Activated CD8-positive, alpha-beta memory T cell treated with anti-CD3 and anti-CD28 coated beads for 4 hours (primary cell): ENCODE measurements around the gene NPL.

ENCODE experiments used
- DNase-seq, 2 donors: peaks; one replicate each; pipeline ENCODE4 v3.0.0-alpha.2; 2020; ENCODE audit warnings: low read depth in 2 of 2

Gene NPL, protein sequence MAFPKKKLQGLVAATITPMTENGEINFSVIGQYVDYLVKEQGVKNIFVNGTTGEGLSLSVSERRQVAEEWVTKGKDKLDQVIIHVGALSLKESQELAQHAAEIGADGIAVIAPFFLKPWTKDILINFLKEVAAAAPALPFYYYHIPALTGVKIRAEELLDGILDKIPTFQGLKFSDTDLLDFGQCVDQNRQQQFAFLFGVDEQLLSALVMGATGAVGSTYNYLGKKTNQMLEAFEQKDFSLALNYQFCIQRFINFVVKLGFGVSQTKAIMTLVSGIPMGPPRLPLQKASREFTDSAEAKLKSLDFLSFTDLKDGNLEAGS

GRCh38 chr1:182789138-182790076 lies at the start of gene NPL:
Gene NPL (plus strand): TSS chr1:182789773. CDS start chr1:182794372, 4,599 bp downstream.
- DNase-seq: peak; percentile 67

DNA sequence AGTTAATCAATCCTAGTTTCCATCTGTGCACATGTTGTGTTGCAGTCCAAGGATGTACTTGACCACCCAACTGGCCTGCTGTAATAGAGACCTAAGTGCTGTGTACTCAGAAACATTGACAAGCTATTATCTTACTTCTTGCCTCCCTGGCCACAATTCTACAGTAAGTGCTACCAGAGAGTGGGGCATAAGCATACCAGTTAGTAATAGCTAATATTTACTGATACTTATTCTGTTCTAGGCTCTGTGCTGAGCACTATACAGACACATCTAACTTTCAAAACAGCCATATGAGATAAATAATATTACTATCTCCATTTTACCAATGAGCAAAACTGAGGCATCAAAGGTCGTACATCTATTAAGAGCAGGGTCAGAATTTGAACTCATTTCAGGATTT lies 49.5 kb upstream of the NPL start:
- no peak for DNase-seq

- DNase-seq: no peak
Observed at GRCh38 chr1:182742780-182743179, 46.8 kb upstream of the NPL start.

GRCh38 chr1:182752077-182752988 lies 37.2 kb upstream of the NPL start:
- DNase-seq: no peak

- no peak for DNase-seq
Observed at GRCh38 chr1:182754087-182754486, 35.5 kb upstream of the NPL start.

DNA sequence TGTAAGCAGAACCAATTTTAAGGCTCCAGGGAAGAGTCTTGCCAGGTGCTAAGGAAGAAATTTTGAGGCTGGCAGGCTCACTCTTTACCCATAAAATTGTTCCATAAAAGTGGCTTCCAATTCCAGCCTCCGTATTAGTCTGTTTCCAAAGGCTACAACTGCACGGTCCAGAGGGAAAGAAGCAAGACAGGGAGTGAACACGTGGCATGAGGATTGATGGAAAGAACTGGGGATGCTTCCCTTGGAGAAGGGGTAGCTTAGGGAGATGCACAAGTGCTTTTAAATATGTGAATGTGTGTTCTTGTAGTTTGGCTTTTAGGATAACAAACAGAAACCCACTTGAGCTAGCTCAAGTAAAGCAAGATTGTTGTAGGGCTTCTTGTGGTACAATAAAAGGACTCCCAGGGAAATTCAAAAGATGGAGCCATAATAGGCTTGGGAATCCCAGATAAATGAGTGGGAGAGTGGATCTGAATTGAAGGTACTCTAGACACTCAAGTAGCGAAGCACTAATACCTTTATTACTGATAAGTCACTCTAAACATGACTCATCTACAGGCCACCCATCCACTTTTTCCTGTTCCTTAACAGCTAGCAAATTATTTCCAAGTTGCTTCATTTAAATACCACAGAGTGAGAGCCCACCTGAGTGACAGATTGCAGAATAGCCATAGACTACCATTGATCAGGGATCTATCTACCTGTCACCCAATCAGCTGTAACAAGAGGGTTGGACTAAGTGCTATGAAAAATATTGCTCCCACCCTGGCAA lies 34.8 kb upstream of the NPL start:
- no peak for DNase-seq

DNA sequence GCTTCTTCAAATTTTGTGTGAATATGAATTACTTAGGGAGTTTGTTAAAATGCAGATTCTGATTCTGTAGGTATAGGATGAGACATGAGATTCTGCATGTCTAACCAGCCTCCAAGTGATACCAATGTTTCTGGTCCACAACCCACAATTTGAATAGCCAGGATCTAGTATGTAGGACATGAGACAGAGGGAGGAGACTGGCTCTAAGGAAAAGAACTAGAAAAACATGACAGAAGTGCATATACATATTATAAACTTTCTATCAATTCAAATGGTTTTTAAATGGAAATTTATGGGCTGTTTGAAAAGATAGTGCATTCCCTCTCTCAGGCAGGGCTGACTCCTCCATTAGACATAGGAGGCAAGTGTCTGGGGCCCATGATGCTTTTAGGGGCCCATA lies 33.9 kb upstream of the NPL start:
- DNase-seq: no peak

DNA sequence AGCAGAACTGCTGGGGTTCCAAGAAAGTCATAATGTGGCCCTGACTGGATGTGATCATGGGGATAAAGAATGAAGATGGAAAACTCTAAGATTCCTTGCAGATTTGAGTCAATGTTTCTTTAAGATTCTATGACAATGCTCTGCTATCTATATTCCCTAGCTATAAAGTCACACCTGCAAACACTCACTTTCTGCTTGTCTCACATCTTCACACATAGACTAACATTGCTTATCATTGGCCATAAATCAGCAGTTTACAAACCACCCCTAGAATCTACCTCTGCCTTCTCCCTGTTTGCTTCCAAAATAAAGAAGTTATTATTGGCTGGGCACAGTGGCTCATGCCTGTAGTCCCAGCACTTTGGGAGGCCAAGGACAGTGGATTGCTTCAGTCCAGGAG lies 33.1 kb upstream of the NPL start:
- no peak for DNase-seq

GRCh38 chr1:182761396-182762395 lies 27.9 kb upstream of the NPL start:
- DNase-seq: no peak

DNA sequence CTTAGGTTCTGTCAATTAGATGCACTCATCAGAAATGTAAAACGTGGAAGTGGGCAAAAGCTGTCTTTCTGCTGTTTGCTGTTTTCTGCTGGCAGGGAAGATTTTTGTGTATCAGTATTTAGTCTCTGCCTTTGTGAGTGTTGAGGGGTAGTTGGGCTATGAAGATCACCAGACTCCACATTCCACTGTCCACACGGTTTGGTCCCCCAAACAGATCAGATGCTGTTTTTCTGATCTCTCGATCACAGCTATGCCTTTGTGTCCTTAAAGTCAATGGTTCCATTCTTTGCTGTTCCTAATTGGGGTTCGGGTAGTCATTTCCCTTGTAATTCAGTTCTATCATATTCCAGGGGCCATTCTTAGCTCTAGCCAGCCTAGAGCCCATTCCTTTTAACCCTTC lies 27.0 kb upstream of the NPL start:
- DNase-seq: no peak

DNA sequence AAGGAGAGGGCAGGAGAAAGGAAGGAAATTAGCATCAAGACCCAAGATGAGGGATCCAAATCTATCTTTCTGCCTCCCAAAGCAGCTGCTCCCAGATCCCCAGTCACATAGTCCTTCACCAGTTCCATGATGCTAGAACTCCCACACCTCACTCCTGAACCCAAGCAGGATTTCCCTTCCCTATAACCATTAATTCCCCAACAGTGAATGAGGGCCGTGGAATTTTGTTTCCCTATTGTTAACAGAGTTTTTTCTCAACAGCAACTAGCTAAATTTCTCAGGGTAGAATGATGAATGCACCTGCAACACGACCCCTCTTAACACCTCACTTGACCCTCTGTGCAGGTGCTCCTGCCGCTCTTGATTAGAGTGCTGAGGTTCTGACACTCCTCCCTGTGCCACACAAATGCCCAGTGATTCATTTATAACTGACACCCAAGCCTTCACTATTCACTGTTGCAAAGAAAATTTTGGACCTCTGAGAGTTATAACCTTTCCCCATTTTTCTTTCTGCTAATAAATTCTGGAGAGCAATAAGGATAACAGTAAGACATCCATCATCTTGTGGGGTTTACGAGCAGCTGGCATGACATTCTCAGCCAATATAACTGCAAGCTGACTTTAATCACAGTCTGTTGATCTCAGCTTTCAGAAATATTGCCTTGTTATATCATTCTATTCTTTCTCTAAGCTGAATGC lies 25.4 kb upstream of the NPL start:
- DNase-seq: no peak

GRCh38 chr1:182765391-182765790 lies 24.2 kb upstream of the NPL start:
- DNase-seq: no peak

- no peak for DNase-seq
Observed at GRCh38 chr1:182766050-182766449, 23.5 kb upstream of the NPL start.

GRCh38 chr1:182766881-182767645 lies 22.5 kb upstream of the NPL start:
- no peak for DNase-seq

DNA sequence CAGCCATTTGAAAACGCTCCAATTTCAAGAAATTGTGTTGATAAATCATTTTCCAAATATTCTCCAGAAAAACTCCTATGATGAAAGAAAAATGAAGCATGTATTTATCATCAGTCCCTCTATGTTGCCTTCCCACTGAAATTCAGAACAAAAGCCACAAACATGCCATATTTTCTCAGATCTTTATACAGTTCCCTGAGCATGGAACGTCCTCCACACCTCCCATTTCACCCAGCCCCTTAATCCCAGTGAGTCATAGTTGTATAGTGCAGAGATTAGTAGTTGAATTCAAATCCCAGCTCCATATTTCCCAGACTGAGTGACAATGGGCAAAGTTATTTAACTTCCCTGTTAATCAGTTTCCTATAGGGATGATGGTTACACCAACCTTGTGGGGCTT lies 20.6 kb upstream of the NPL start:
- DNase-seq: no peak

DNA sequence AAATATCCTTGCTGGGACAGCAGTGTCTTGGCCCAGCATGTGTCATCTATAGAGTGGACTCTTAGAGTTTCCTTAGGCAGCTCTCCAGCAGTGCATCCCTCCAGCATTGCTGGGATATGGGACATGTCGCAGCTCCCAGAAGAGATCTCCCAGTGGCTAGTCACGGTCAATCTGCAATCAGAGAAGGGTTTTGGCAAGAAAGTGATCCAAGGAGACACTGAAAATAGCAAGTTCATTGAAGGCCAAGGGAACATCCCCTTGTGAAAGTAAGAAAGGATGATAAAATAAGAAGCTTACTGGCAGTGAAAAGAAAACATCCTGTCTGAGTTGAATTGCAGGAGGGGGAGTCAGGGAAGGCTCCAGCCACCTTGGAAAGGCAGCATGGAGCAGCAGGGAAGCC lies 19.3 kb upstream of the NPL start:
- DNase-seq: no peak

DNA sequence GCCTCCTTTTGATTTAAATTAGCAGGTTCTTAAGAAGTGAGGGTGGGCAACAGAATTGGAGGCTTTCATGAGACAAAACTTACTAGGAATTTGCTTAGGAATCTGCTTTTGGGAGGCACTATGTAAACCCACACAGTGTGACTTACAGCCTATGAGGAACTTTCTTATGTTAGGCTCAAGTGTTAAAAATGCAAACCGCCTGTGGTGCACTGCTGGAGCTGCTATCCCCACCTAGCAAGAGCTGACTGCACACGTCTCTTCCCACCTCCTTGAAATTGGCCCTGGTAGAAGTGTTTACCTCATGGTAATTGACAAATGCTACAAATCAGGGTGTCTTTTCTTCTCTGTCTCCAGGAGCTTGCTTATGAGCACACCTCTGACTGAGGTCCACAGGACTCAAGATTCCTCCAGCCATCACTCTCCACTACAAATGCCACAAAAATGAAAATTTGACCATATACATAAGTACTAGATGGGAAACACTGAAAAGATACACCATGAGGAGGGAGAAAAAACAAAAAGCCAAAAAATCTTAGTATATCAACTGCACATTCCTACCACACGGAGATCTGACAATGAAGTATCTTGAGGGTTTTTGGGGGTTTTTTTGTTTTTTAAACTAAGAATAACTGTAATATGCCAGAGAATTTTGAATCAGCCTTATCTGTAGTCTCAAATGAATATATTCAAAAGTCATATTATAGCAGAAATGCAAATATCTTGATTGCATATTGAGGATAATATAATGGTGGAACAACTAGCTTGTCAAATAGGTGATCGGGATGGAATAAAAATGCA lies 18.2 kb upstream of the NPL start:
- DNase-seq: no peak

GRCh38 chr1:182777386-182777785 lies 12.2 kb upstream of the NPL start:
- no peak for DNase-seq
